Activated naive CD4-positive, alpha-beta T cell treated with anti-CD3 and anti-CD28 coated beads for 36 hours (primary cell): Measurements from ENCODE around the gene PKNOX1. TPM values are rescaled to one million over a fixed set of nuclear protein-coding genes. Genes with fewer than 3 reads are reported as not detected.
A peak's percentile ranks its signal among the peaks of the same experiment; 100 is the strongest.
"Not testable (repeated sequence)": the region's sequence is repeated elsewhere in the genome, so short reads cannot be mapped to it uniquely, and the experiment has no call there.

Experiments
- CTCF ChIA-PET: fragments of 350-600 bp; sonication (Branson Sonifier 250); formaldehyde crosslinking; loops from one replicate; lab custom pipeline; 2021; ENCODE audit warnings: antibody characterized with exemption; lab: Charles Lee
- DNase-seq: peaks from one replicate; pipeline ENCODE4 v3.0.0-alpha.2; 2020
- H3K27ac Mint-ChIP-seq: one replicate; pipeline ENCODE4 v1.8.0; 2021; ENCODE audit warnings: mild to moderate bottlenecking, mixed read lengths
- H3K27me3 Mint-ChIP-seq: one replicate; pipeline ENCODE4 v1.8.0; 2021; ENCODE audit warnings: low read depth, mixed read lengths
- H3K36me3 Mint-ChIP-seq: one replicate; pipeline ENCODE4 v1.8.0; 2021; ENCODE audit warnings: low read depth, mixed read lengths
- H3K4me1 Mint-ChIP-seq: one replicate; pipeline ENCODE4 v1.8.0; 2021; ENCODE audit warnings: low read depth, mixed read lengths
- H3K4me3 Mint-ChIP-seq: one replicate; pipeline ENCODE4 v1.8.0; 2021; ENCODE audit warnings: mild to moderate bottlenecking, moderate library complexity, mixed read lengths
- H3K9me3 Mint-ChIP-seq: one replicate; pipeline ENCODE4 v1.8.0; 2021; ENCODE audit warnings: mixed read lengths
- intact Hi-C: fragments of 100-400 bp; cut with micrococcal nuclease; formaldehyde crosslinking; loops from one replicate; pipeline ENCODE4 v1.15.1; 2023
- total RNA-seq, 2 experiments: library from RNA; stranded (reverse); gene quantifications; one replicate each; pipeline ENCODE4 v1.2.3, GENCODE V29; 2021

PKNOX1 gene
- total RNA-seq, 2 experiments from 2014 or later, result 15.1 to 17.6 TPM

- Mint-ChIP-seq H3K4me1 (no peaks in the 10 kb centered on the region), H3K4me3 (no peak overlapping the region), H3K27me3 (no peaks in the 10 kb centered on the region), H3K36me3 (no peaks in the 10 kb centered on the region), H3K9me3 (no peaks in the 10 kb centered on the region), H3K27ac (no peak overlapping the region)
- CTCF ChIA-PET, result no interaction called here
- intact Hi-C loops, result no loop called here
- DNase-seq, result no peak
These were observed 11.9 kb upstream of the PKNOX1 start for GRCh38 chr21:42962380-42963007.

GRCh38 chr21:42964086-42964485, 10.3 kb upstream of the PKNOX1 start:
- no peaks in the 10 kb centered on the region for H3K36me3 Mint-ChIP-seq
- no peaks in the 10 kb centered on the region for H3K4me1 Mint-ChIP-seq
- no peak overlapping the region for H3K27ac Mint-ChIP-seq
- CTCF ChIA-PET, result interaction anchor here (1.1 kb wide), 1 partner anchor 9 kb away, joined by 3 read pairs; no protein-coding TSS in a partner anchor
- intact Hi-C loops, result no loop called here
- H3K27me3 Mint-ChIP-seq, result no peaks in the 10 kb centered on the region
- no peak overlapping the region for H3K4me3 Mint-ChIP-seq
- H3K9me3 Mint-ChIP-seq, result no peaks in the 10 kb centered on the region
- no peak for DNase-seq

GRCh38 chr21:42964546-42965210, 9.7 kb upstream of the PKNOX1 start:
- no peaks in the 10 kb centered on the region for H3K27me3 Mint-ChIP-seq
- H3K9me3 Mint-ChIP-seq, result no peaks in the 10 kb centered on the region
- no peak for DNase-seq
- no peaks in the 10 kb centered on the region for H3K4me1 Mint-ChIP-seq
- intact Hi-C loops, result no loop called here
- no peak overlapping the region for H3K4me3 Mint-ChIP-seq
- no peaks in the 10 kb centered on the region for H3K36me3 Mint-ChIP-seq
- CTCF ChIA-PET, result no interaction called here
- H3K27ac Mint-ChIP-seq, result no peak overlapping the region

GRCh38 chr21:42965211-42965560, 9.2 kb upstream of the PKNOX1 start:
- Mint-ChIP-seq H3K27ac (no peak overlapping the region), H3K9me3 (no peaks in the 10 kb centered on the region), H3K36me3 (no peaks in the 10 kb centered on the region), H3K4me1 (no peaks in the 10 kb centered on the region), H3K4me3 (no peak overlapping the region), H3K27me3 (no peaks in the 10 kb centered on the region)
- intact Hi-C loops, result no loop called here
- DNase-seq, result no peak
- CTCF ChIA-PET, result no interaction called here

- H3K36me3 Mint-ChIP-seq, DNase-seq, H3K4me3 Mint-ChIP-seq, H3K27me3 Mint-ChIP-seq, H3K4me1 Mint-ChIP-seq, H3K27ac Mint-ChIP-seq, intact Hi-C loops, H3K9me3 Mint-ChIP-seq, CTCF ChIA-PET: not testable (repeated sequence)
These were observed 6.7 kb upstream of the PKNOX1 start for GRCh38 chr21:42967616-42968015.

GRCh38 chr21:42969193-42969600, 5.2 kb upstream of the PKNOX1 start:
- CTCF ChIA-PET, result no interaction called here
- Mint-ChIP-seq H3K4me1 (peaks cover 9% of the 10 kb centered on the region), H3K9me3 (no peaks in the 10 kb centered on the region), H3K4me3 (no peak overlapping the region), H3K36me3 (no peaks in the 10 kb centered on the region), H3K27ac (no peak overlapping the region), H3K27me3 (no peaks in the 10 kb centered on the region)
- no peak for DNase-seq
- intact Hi-C loops, result no loop called here

- H3K27me3 Mint-ChIP-seq, result no peaks in the 10 kb centered on the region
- H3K9me3 Mint-ChIP-seq, result no peaks in the 10 kb centered on the region
- peaks cover 1% of the 10 kb centered on the region for H3K36me3 Mint-ChIP-seq
- no peak overlapping the region for H3K27ac Mint-ChIP-seq
- no peak overlapping the region for H3K4me3 Mint-ChIP-seq
- CTCF ChIA-PET, result interaction anchor here (0.7 kb wide), 1 partner anchor 57 kb away, joined by 4 read pairs; no protein-coding TSS in a partner anchor
- DNase-seq, result no peak
- intact Hi-C loops, result loop anchor here (5.0 kb wide), 2 partner anchors 564 to 1366 kb away; partner anchors contain the start of gene CFAP410
- H3K4me1 Mint-ChIP-seq, result peaks cover 11% of the 10 kb centered on the region
These were observed 3.3 kb upstream of the PKNOX1 start for GRCh38 chr21:42970946-42971653.

GRCh38 chr21:42971897-42972275, 2.5 kb upstream of the PKNOX1 start:
- intact Hi-C loops, result loop anchor here (5.0 kb wide), 2 partner anchors 565 to 1365 kb away; partner anchors contain the start of gene CFAP410
- Mint-ChIP-seq H3K9me3 (no peaks in the 10 kb centered on the region), H3K27ac (no peak overlapping the region), H3K4me3 (no peak overlapping the region), H3K4me1 (peaks cover 19% of the 10 kb centered on the region), H3K27me3 (no peaks in the 10 kb centered on the region), H3K36me3 (peaks cover 5% of the 10 kb centered on the region)
- no peak for DNase-seq
- CTCF ChIA-PET, result no interaction called here

GRCh38 chr21:42973309-42973990, 912 bp upstream of the PKNOX1 start:
- intact Hi-C loops, result loop anchor here (5.0 kb wide), 2 partner anchors 566 to 1364 kb away; partner anchors contain the start of gene CFAP410
- no peaks in the 10 kb centered on the region for H3K9me3 Mint-ChIP-seq
- peaks cover 31% of the 10 kb centered on the region for H3K4me1 Mint-ChIP-seq
- H3K4me3 Mint-ChIP-seq, result peak overlapping the region; percentile 67
- H3K27me3 Mint-ChIP-seq, result no peaks in the 10 kb centered on the region
- H3K27ac Mint-ChIP-seq, result peak overlapping the region; percentile 85
- H3K36me3 Mint-ChIP-seq, result peaks cover 10% of the 10 kb centered on the region
- CTCF ChIA-PET, result interaction anchor here (0.7 kb wide), 1 partner anchor 10 kb away, joined by 3 read pairs; no protein-coding TSS in a partner anchor
- DNase-seq, result no peak

- peaks cover 14% of the 10 kb centered on the region for H3K36me3 Mint-ChIP-seq
- peak overlapping the region; percentile 90 for H3K4me3 Mint-ChIP-seq
- peak; percentile 70 for DNase-seq
- intact Hi-C loops, result loop anchor here (1.0 to 5.0 kb wide), 5 partner anchors 82 to 1362 kb away; partner anchors contain the start of genes CFAP410, NDUFV3 and WDR4
- H3K9me3 Mint-ChIP-seq, result no peaks in the 10 kb centered on the region
- H3K27ac Mint-ChIP-seq, result peak overlapping the region; percentile 94
- CTCF ChIA-PET, result no interaction called here
- H3K27me3 Mint-ChIP-seq, result no peaks in the 10 kb centered on the region
- H3K4me1 Mint-ChIP-seq, result peaks cover 38% of the 10 kb centered on the region
These were observed 764 bp downstream of the PKNOX1 start for GRCh38 chr21:42974832-42975820.

- H3K4me3 Mint-ChIP-seq, result peak overlapping the region; percentile 90
- intact Hi-C loops, result loop anchor here (2.0 kb wide), 1 partner anchor 739 kb away; no protein-coding TSS in a partner anchor
- H3K36me3 Mint-ChIP-seq, result peaks cover 14% of the 10 kb centered on the region
- CTCF ChIA-PET, result no interaction called here
- H3K27me3 Mint-ChIP-seq, result no peaks in the 10 kb centered on the region
- H3K4me1 Mint-ChIP-seq, result peaks cover 44% of the 10 kb centered on the region
- H3K9me3 Mint-ChIP-seq, result no peaks in the 10 kb centered on the region
- DNase-seq, result peak; percentile 21
- peak overlapping the region; percentile 94 for H3K27ac Mint-ChIP-seq
These were observed 1.7 kb downstream of the PKNOX1 start for GRCh38 chr21:42975886-42976608.
